CD4-positive, alpha-beta memory T cell (primary cell): ENCODE measurements around the gene TMEM40. TPM values are rescaled to one million over a fixed set of nuclear protein-coding genes. Genes with fewer than 3 reads are reported as not detected.

Experiments used
- CTCF ChIA-PET: fragments of 350-600 bp; sonication (Branson Sonifier 250); formaldehyde crosslinking; loops from one replicate; lab custom pipeline; 2021; ENCODE audit warnings: inconsistent platforms; ENCODE audit not compliant: partially characterized antibody; lab: Charles Lee
- POLR2A ChIA-PET: fragments of 350-600 bp; sonication (Branson Sonifier 250); formaldehyde crosslinking; loops from one replicate; lab custom pipeline; 2021; ENCODE audit not compliant: partially characterized antibody; lab: Charles Lee
- DNase-seq, 5 donors: peaks; one replicate each; pipeline versions ENCODE4 v3.0.0 to v3.0.0-alpha.2; 2020 to 2022; ENCODE audit warnings: mixed read lengths in 1 of 5
- H3K27ac ChIP-seq: one replicate; pipeline ENCODE4 v1.7.0; 2013; ENCODE audit warnings: low read depth, low read length
- H3K27me3 ChIP-seq: 2 replicates; pipeline ENCODE4 v1.7.0; 2013; ENCODE audit warnings: mild to moderate bottlenecking, low read length, moderate library complexity; ENCODE audit not compliant: insufficient read depth
- H3K36me3 ChIP-seq: 2 replicates; pipeline ENCODE4 v1.7.0; 2013; ENCODE audit warnings: mild to moderate bottlenecking, low read length, moderate library complexity; ENCODE audit not compliant: insufficient read depth
- H3K4me1 ChIP-seq: 2 replicates; pipeline ENCODE4 v1.7.0; 2013; ENCODE audit warnings: mild to moderate bottlenecking, low read length, moderate library complexity; ENCODE audit not compliant: insufficient read depth
- H3K4me3 ChIP-seq, 2 donors: one replicate each; pipeline ENCODE4 v1.7.0; 2013; ENCODE audit warnings: low read length in 2 of 2, mild to moderate bottlenecking in 1 of 2
- H3K9me3 ChIP-seq, 2 donors: one replicate each; pipeline ENCODE4 v1.7.0; 2013; ENCODE audit warnings: low read length in 2 of 2, control low read depth in 1 of 2; ENCODE audit not compliant: control insufficient read depth in 1 of 2
- H3K27ac Mint-ChIP-seq, 7 donors: one replicate each; pipeline ENCODE4 v1.8.0; 2020 to 2021; ENCODE audit warnings: mixed read lengths in 7 of 7, mild to moderate bottlenecking in 6 of 7, inconsistent platforms in 3 of 7, moderate library complexity in 3 of 7
- H3K27me3 Mint-ChIP-seq, 2 donors: one replicate each; pipeline ENCODE4 v1.8.0; 2020 to 2021; ENCODE audit warnings: mixed read lengths in 2 of 2
- H3K36me3 Mint-ChIP-seq, 2 donors: one replicate each; pipeline ENCODE4 v1.8.0; 2020 to 2021; ENCODE audit warnings: mixed read lengths in 2 of 2, inconsistent platforms in 1 of 2, mild to moderate bottlenecking in 1 of 2
- H3K4me1 Mint-ChIP-seq, 4 donors: one replicate each; pipeline ENCODE4 v1.8.0; 2020 to 2021; ENCODE audit warnings: mixed read lengths in 4 of 4, mild to moderate bottlenecking in 1 of 4
- H3K4me3 Mint-ChIP-seq, 8 donors: one replicate each; pipeline ENCODE4 v1.8.0; 2020 to 2021; ENCODE audit warnings: mixed read lengths in 8 of 8, mild to moderate bottlenecking in 7 of 8, moderate library complexity in 6 of 8, inconsistent platforms in 3 of 8
- H3K9me3 Mint-ChIP-seq, 8 donors: one replicate each; pipeline ENCODE4 v1.8.0; 2020 to 2021; ENCODE audit warnings: mixed read lengths in 8 of 8, mild to moderate bottlenecking in 5 of 8, inconsistent platforms in 3 of 8, moderate library complexity in 1 of 8
- intact Hi-C: fragments of 100-400 bp; cut with micrococcal nuclease; formaldehyde crosslinking; loops from one replicate; pipeline ENCODE4 v1.15.1; 2023
- polyA plus RNA-seq, 2 donors: library from polyadenylated mRNA; unstranded; fragments of 300-500 nt; fragmentation: Illumina TruSeq; gene quantifications; one replicate each; pipeline ENCODE4 v1.2.3, GENCODE V29; 2021
- total RNA-seq, 2 experiments: library from RNA; stranded (reverse); gene quantifications; one replicate each; pipeline ENCODE4 v1.2.3, GENCODE V29; 2021

TMEM40 gene
- total and polyA plus RNA-seq, 4 experiments from 2014 or later = not detected

DNA sequence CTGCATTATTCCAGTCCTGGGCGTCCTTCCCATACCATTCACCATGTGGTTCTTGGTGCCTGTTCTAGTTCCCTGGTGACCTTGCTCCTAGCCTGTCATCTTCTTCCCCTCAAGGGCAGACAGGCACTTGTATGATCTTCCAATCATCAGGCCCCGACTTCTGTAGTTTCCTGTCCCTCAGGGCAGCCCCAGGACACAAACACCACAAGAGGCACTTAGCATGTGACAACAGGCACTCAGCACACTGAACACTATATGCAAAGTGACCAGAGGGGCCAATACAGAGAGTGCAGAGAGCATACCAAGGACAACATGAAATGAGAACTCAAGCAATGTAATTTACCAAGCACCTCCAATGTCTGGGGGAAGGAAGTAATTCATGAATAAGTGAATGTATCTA, 17.9 kb downstream of the TMEM40 start:
- ChIA-PET POLR2A (no interaction called here), CTCF (no interaction called here)
- no peak overlapping the region for H3K27ac ChIP-seq
- DNase-seq = no peak
- Mint-ChIP-seq H3K27me3 (peaks cover 3 to 10% of the 10 kb centered on the region in 2 donors), H3K9me3 (no peaks in the 10 kb centered on the region), H3K4me3 (no peak overlapping the region), H3K36me3 (no peaks in the 10 kb centered on the region), H3K4me1 (no peaks in the 10 kb centered on the region), H3K27ac (no peak overlapping the region)
- peaks cover 5% of the 10 kb centered on the region for H3K27me3 ChIP-seq
- H3K4me1 ChIP-seq = no peaks in the 10 kb centered on the region
- H3K4me3 ChIP-seq = no peak overlapping the region
- intact Hi-C loops = no loop called here
- H3K36me3 ChIP-seq = no peaks in the 10 kb centered on the region
- no peaks in the 10 kb centered on the region for H3K9me3 ChIP-seq

- H3K27ac Mint-ChIP-seq = no peak overlapping the region
- H3K9me3 ChIP-seq = no peaks in the 10 kb centered on the region
- H3K27me3 ChIP-seq = peaks cover 5% of the 10 kb centered on the region
- H3K4me1 Mint-ChIP-seq = no peaks in the 10 kb centered on the region
- H3K4me3 ChIP-seq = no peak overlapping the region
- no peaks in the 10 kb centered on the region for H3K36me3 ChIP-seq
- H3K36me3 Mint-ChIP-seq = no peaks in the 10 kb centered on the region
- no peaks in the 10 kb centered on the region for H3K4me1 ChIP-seq
- ChIA-PET POLR2A (no interaction called here), CTCF (interaction anchor here (1.2 kb wide), 1 partner anchor 18 kb away, joined by 3 read pairs; no protein-coding TSS in a partner anchor)
- peaks cover 4 to 5% of the 10 kb centered on the region in 2 donors for H3K27me3 Mint-ChIP-seq
- no peak for DNase-seq
- H3K9me3 Mint-ChIP-seq = peaks cover 0 to 1% (median 0%) of the 10 kb centered on the region in 8 donors
- no peak overlapping the region for H3K27ac ChIP-seq
- intact Hi-C loops = no loop called here
- no peak overlapping the region for H3K4me3 Mint-ChIP-seq
These were observed 21.2 kb downstream of the TMEM40 start for GRCh38 chr3:12737833-12738232.

DNA sequence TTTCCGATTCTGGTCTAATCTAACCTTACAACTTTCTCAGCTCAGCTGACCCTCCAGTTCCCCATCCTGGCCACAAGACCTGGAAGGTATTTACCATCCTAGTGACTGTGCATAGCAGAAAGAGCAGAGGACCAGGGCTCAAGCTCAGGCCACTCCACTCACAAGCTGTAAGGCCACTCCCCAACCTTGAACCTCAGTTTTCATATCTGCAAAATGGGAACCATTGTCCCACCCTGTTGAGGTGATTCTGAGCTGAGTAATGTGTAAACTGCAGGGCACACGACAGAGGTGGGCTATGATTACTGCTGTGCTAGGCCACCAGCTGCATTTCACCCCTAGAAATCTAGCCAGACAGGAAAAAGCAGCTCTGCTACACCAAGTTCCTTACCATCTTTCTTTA, 21.7 kb downstream of the TMEM40 start:
- Histone ChIP-seq H3K4me3 (no peak overlapping the region), H3K9me3 (no peaks in the 10 kb centered on the region), H3K4me1 (no peaks in the 10 kb centered on the region), H3K27ac (no peak overlapping the region), H3K36me3 (no peaks in the 10 kb centered on the region), H3K27me3 (peaks cover 5% of the 10 kb centered on the region)
- Mint-ChIP-seq H3K27me3 (peaks cover 2 to 7% of the 10 kb centered on the region in 2 donors), H3K27ac (peak overlapping the region in 1 of 7 donors; percentile 8), H3K4me3 (no peak overlapping the region), H3K4me1 (no peaks in the 10 kb centered on the region), H3K9me3 (peaks cover 0 to 2% (median 0%) of the 10 kb centered on the region in 8 donors), H3K36me3 (no peaks in the 10 kb centered on the region)
- ChIA-PET CTCF (interaction anchor here (0.7 to 1.2 kb wide), 2 partner anchors 17 to 1466 kb away, joined by 3 read pairs; no protein-coding TSS in a partner anchor), POLR2A (no interaction called here)
- no peak for DNase-seq
- intact Hi-C loops = no loop called here

DNA sequence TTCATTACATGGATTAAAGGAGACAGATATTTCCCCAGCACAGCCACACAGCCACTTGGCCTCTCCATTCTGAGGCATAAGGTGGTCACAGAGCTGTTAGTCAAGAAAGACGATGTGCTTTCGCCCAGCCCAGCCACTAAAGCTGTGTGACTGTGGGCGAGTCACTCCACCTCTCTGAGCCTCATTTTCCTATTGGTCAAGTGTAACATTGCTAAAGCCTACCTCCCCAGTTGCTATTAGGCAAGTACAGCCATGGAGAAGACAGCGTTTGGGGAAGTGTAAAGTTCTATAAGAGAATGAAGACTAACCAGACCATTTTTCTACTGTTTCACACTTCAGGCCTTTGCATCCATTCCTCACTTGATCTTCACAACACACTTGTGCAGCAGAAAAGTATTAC, 24.1 kb downstream of the TMEM40 start:
- no peak for DNase-seq
- Histone ChIP-seq H3K4me1 (no peaks in the 10 kb centered on the region), H3K27me3 (no peaks in the 10 kb centered on the region), H3K36me3 (no peaks in the 10 kb centered on the region), H3K9me3 (no peaks in the 10 kb centered on the region), H3K4me3 (no peak overlapping the region), H3K27ac (no peak overlapping the region)
- peaks cover 0 to 3% (median 0%) of the 10 kb centered on the region in 8 donors for H3K9me3 Mint-ChIP-seq
- ChIA-PET POLR2A (no interaction called here), CTCF (interaction anchor here (1.4 kb wide), 1 partner anchor 15 kb away, joined by 3 read pairs; no protein-coding TSS in a partner anchor)
- intact Hi-C loops = no loop called here
- no peak overlapping the region for H3K27ac Mint-ChIP-seq
- no peaks in the 10 kb centered on the region for H3K4me1 Mint-ChIP-seq
- H3K36me3 Mint-ChIP-seq = no peaks in the 10 kb centered on the region
- H3K4me3 Mint-ChIP-seq = no peak overlapping the region
- peaks cover 3 to 7% of the 10 kb centered on the region in 2 donors for H3K27me3 Mint-ChIP-seq

DNA sequence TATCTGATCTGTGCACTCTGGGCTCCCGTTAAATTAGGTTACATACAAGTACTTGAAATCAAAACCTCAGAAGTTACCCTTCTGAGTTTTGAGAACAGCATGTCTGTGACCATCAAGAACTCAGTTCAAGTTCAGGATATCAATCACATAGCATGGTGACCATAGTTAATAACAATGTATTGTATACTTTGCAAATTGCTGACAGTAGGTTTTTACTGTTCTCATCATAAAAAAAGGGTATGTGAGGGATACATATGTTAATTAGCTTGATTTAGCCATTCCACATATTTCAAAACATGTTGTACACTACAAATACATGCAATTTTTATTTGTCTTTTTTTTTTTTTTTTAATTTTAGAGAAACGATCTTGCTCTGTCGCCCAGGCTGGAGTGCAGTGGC, 25.5 kb downstream of the TMEM40 start:
- Histone ChIP-seq H3K4me3 (no peak overlapping the region), H3K4me1 (no peaks in the 10 kb centered on the region), H3K9me3 (no peaks in the 10 kb centered on the region), H3K27ac (no peak overlapping the region), H3K36me3 (no peaks in the 10 kb centered on the region), H3K27me3 (no peaks in the 10 kb centered on the region)
- ChIA-PET POLR2A (no interaction called here), CTCF (no interaction called here)
- Mint-ChIP-seq H3K9me3 (peaks cover 0 to 3% (median 0%) of the 10 kb centered on the region in 8 donors), H3K27me3 (peaks cover 3 to 7% of the 10 kb centered on the region in 2 donors), H3K36me3 (no peaks in the 10 kb centered on the region), H3K4me1 (no peaks in the 10 kb centered on the region), H3K27ac (no peak overlapping the region), H3K4me3 (no peak overlapping the region)
- no peak for DNase-seq
- intact Hi-C loops = no loop called here

DNA sequence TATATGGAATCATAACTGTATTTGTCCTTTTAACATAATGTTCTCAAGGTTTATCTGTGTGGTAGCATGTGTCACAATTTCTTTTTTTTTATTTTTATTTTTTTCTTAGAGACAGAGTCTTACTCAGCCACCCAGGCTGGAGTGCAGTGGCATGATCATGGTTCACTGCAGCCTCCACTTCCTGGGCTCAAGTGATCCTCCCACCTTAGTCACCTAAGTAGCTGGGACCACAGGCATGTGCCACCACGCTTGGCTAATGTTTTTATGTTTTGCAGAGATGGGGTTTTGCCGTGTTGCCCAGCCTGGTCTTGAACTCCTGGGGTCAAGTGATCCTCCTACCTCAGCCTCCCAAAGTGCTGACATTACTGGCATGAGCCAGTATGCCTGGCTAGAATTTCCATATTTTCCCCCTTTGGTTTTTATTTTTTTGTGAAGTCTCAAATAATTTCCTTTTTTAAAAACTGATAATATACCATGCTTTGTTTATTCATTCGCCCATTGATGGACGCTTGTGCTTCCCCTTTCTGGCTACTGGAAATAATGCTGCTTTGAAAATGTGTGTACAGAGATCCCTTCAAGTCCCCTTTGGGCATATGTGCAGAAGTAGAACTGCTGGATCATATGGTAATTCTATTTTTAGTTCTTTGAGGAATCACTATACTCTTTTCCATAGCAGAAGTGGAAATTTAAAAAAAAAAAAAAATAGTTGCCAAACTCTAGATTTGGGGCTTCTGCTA, 28.4 kb downstream of the TMEM40 start:
- H3K4me1 ChIP-seq = no peaks in the 10 kb centered on the region
- peaks cover 3 to 7% of the 10 kb centered on the region in 2 donors for H3K27me3 Mint-ChIP-seq
- CTCF ChIA-PET = no interaction called here
- POLR2A ChIA-PET = no interaction called here
- no peak for DNase-seq
- intact Hi-C loops = no loop called here
- no peak overlapping the region for H3K4me3 ChIP-seq
- H3K27ac ChIP-seq = no peak overlapping the region
- no peaks in the 10 kb centered on the region for H3K27me3 ChIP-seq
- no peaks in the 10 kb centered on the region for H3K4me1 Mint-ChIP-seq
- H3K9me3 ChIP-seq = no peaks in the 10 kb centered on the region
- no peak overlapping the region for H3K27ac Mint-ChIP-seq
- H3K36me3 Mint-ChIP-seq = no peaks in the 10 kb centered on the region
- H3K9me3 Mint-ChIP-seq = peaks cover 0 to 3% (median 0%) of the 10 kb centered on the region in 8 donors
- no peak overlapping the region for H3K4me3 Mint-ChIP-seq
- no peaks in the 10 kb centered on the region for H3K36me3 ChIP-seq

GRCh38 chr3:12729051-12729651, 29.9 kb downstream of the TMEM40 start:
- Histone ChIP-seq H3K4me1 (no peaks in the 10 kb centered on the region), H3K27me3 (no peaks in the 10 kb centered on the region), H3K27ac (no peak overlapping the region), H3K4me3 (no peak overlapping the region), H3K36me3 (no peaks in the 10 kb centered on the region), H3K9me3 (no peaks in the 10 kb centered on the region)
- POLR2A ChIA-PET = no interaction called here
- no peak for DNase-seq
- H3K4me1 Mint-ChIP-seq = peaks cover 0 to 1% (median 0%) of the 10 kb centered on the region in 4 donors
- H3K27me3 Mint-ChIP-seq = peaks cover 3% of the 10 kb centered on the region in 2 donors
- H3K36me3 Mint-ChIP-seq = no peaks in the 10 kb centered on the region
- H3K27ac Mint-ChIP-seq = no peak overlapping the region
- no peak overlapping the region for H3K4me3 Mint-ChIP-seq
- CTCF ChIA-PET = interaction anchor here (0.9 kb wide), 1 partner anchor 9 kb away, joined by 5 read pairs; no protein-coding TSS in a partner anchor
- peaks cover 0 to 3% (median 0%) of the 10 kb centered on the region in 8 donors for H3K9me3 Mint-ChIP-seq
- intact Hi-C loops = no loop called here
